K562 (cell line): ENCODE results near the gene INSR.

Source experiments
- BRF2 ChIP-seq: IDR thresholded peaks from 3 replicates; pipeline ENCODE4 v1.6.1; 2011; ENCODE audit warnings: borderline replicate concordance, mild to moderate bottlenecking; ENCODE audit not compliant: insufficient read length, insufficient read depth
- CTCF ChIP-seq, 3 experiments: IDR thresholded peaks in 2 of 3; conservative IDR thresholded peaks in 1 of 3; 2 replicates each; pipeline ENCODE4 v1.5.1; 2011 to 2012; ENCODE audit warnings: low read length in 3 of 3, mild to moderate bottlenecking in 3 of 3, control low read depth in 2 of 3, improper control_type of control experiment in 1 of 3, inconsistent platforms in 1 of 3, low read depth in 1 of 3, mixed read lengths in 1 of 3, moderate library complexity in 1 of 3; ENCODE audit not compliant: insufficient read depth in 2 of 3
- ETV6 ChIP-seq, 3 experiments: fragments of 150-350 bp in 1 of 3; sonication (generic) in 1 of 3; formaldehyde crosslinking in 1 of 3; IDR thresholded peaks; 2 replicates each; pipeline versions ENCODE4 v1.6.1 to v1.8.0; 2014 to 2022; ENCODE audit warnings: borderline replicate concordance in 2 of 3, low read depth in 2 of 3, antibody characterized with exemption in 1 of 3, low read length in 1 of 3, mild to moderate bottlenecking in 1 of 3, missing genetic modification reagents in 1 of 3
- FOXK2 ChIP-seq, 2 experiments: fragments of 450-650 bp; IDR thresholded peaks in 1 of 2; conservative IDR thresholded peaks in 1 of 2; 2 replicates each; pipeline ENCODE4 v1.6.1; 2016; ENCODE audit warnings: low read depth in 2 of 2, mild to moderate bottlenecking in 1 of 2
- FOXM1 ChIP-seq, 2 experiments: fragments of 450-650 bp in 1 of 2; sonication (generic) in 1 of 2; formaldehyde crosslinking in 1 of 2; IDR thresholded peaks; 2 replicates each; pipeline versions ENCODE4 v1.6.1 to v1.9.0; 2017 to 2022; ENCODE audit warnings: low read depth in 2 of 2, mild to moderate bottlenecking in 2 of 2, missing genetic modification reagents in 1 of 2, moderate library complexity in 1 of 2
- FOXP4 ChIP-seq: sonication (generic); formaldehyde crosslinking; IDR thresholded peaks from 2 replicates; pipeline ENCODE4 v1.8.0; 2022; ENCODE audit warnings: mild to moderate bottlenecking, missing genetic modification reagents, borderline replicate concordance
- GABPA ChIP-seq: fragments of 200-800 bp; sonication (Bioruptor generic); conservative IDR thresholded peaks from 2 replicates; pipeline ENCODE4 v1.6.1; 2016; ENCODE audit warnings: low read depth, missing genetic modification characterization, missing compliant biosample characterization
- HMGXB4 ChIP-seq: sonication (generic); formaldehyde crosslinking; IDR thresholded peaks from 2 replicates; pipeline ENCODE4 v1.8.1; 2023; ENCODE audit warnings: mild to moderate bottlenecking, missing genetic modification reagents
- HNRNPH1 ChIP-seq: fragments of 200-400 bp; formaldehyde crosslinking; optimal IDR thresholded peaks from 2 replicates; pipeline ENCODE3; 2017; ENCODE audit warnings: low read depth, mild to moderate bottlenecking, low read length, moderate library complexity
- MAFF ChIP-seq: IDR thresholded peaks from 2 replicates; pipeline ENCODE4 v1.6.1; 2012; ENCODE audit warnings: low read length, improper control_type of control experiment
- NFIX ChIP-seq: fragments of 250-450 bp; sonication (Bioruptor Pico); IDR thresholded peaks from 2 replicates; pipeline ENCODE4 v1.4.0; 2020; ENCODE audit warnings: low read depth, mild to moderate bottlenecking, moderate library complexity
- NFXL1 ChIP-seq: fragments of 450-650 bp; formaldehyde crosslinking; IDR thresholded peaks from 2 replicates; pipeline ENCODE4 v1.4.0; 2021; ENCODE audit warnings: mild to moderate bottlenecking
- ZBTB8A ChIP-seq: fragments of 450-650 bp; IDR thresholded peaks from 2 replicates; pipeline ENCODE4 v1.6.1; 2018; ENCODE audit warnings: mild to moderate bottlenecking, moderate library complexity; ENCODE audit not compliant: partially characterized antibody
- ZNF449 ChIP-seq: fragments of 250-450 bp; sonication (Bioruptor Pico); IDR thresholded peaks from 2 replicates; pipeline ENCODE4 v1.8.0; 2022; ENCODE audit warnings: moderate library complexity, mild to moderate bottlenecking, inconsistent platforms

GRCh38 chr19:7292950-7293761 is 1.1 kb downstream of the INSR start:
- no peak for TF ChIP-seq ZBTB8A
- no peak for TF ChIP-seq MAFF
- no peak for TF ChIP-seq ZNF449 (CRISPR knock-in tag)
- no peak for TF ChIP-seq GABPA (tag)
- no peak for TF ChIP-seq NFIX
- no peak for TF ChIP-seq FOXP4 (CRISPR knock-in tag)
- TF ChIP-seq FOXK2 (conservative IDR thresholded peaks at IDR 0.05 in 1 of 2, IDR thresholded peaks at IDR 0.05 in 1 of 2; ENCODE audit: low read depth in 2 of 2) = no peak
- no peak for TF ChIP-seq CTCF (IDR thresholded peaks at IDR 0.05 in 2 of 3, conservative IDR thresholded peaks at IDR 0.05 in 1 of 3; ENCODE audit: insufficient read depth in 2 of 3, low read depth in 1 of 3, low read length in 3 of 3)
- TF ChIP-seq BRF2 = no peak
- no peak for TF ChIP-seq HMGXB4 (CRISPR knock-in tag)
- TF ChIP-seq NFXL1 = no peak
- no peak for TF ChIP-seq FOXM1 (IDR thresholded peaks at IDR 0.05; ENCODE audit: low read depth)
- TF ChIP-seq FOXM1 (CRISPR knock-in tag; IDR thresholded peaks at IDR 0.05; ENCODE audit: low read depth) = no peak
- no peak for TF ChIP-seq HNRNPH1
- TF ChIP-seq ETV6 (IDR thresholded peaks at IDR 0.05; ENCODE audit: borderline replicate concordance in 1 of 2, low read depth in 2 of 2, low read length in 1 of 2) = no peak
- TF ChIP-seq ETV6 (CRISPR knock-in tag; IDR thresholded peaks at IDR 0.05; ENCODE audit: borderline replicate concordance) = no peak
